Colonic mucosa (tissue), 4 donors: Measurements from ENCODE around the gene GTPBP6. TPM values are rescaled to one million over a fixed set of nuclear protein-coding genes. Genes with fewer than 3 reads are reported as not detected.
"Not testable (repeated sequence)": the region's sequence is repeated elsewhere in the genome, so short reads cannot be mapped to it uniquely, and the experiment has no call there.

Source experiments
- DNase-seq: peaks from one replicate; pipeline ENCODE4 v3.0.0-alpha.2; 2020
- H3K27ac ChIP-seq: fragments of 200-600 bp; one replicate; pipeline ENCODE4 v1.8.0; 2021
- H3K27me3 ChIP-seq: fragments of 200-600 bp; one replicate; pipeline ENCODE4 v1.8.0; 2021
- H3K36me3 ChIP-seq: fragments of 200-600 bp; one replicate; pipeline ENCODE4 v1.8.0; 2021
- H3K4me1 ChIP-seq: fragments of 200-600 bp; one replicate; pipeline ENCODE4 v1.8.0; 2021; ENCODE audit warnings: mild to moderate bottlenecking
- H3K4me3 ChIP-seq: fragments of 200-600 bp; one replicate; pipeline ENCODE4 v1.8.0; 2021
- H3K9ac ChIP-seq, 2 donors: one replicate each; pipeline ENCODE4 v1.7.0; 2013; ENCODE audit warnings: control low read depth in 2 of 2, low read depth in 2 of 2, low read length in 2 of 2
- H3K9me3 ChIP-seq: fragments of 200-600 bp; one replicate; pipeline ENCODE4 v1.8.0; 2021
- CTCF ChIP-seq: fragments of 200-600 bp; IDR thresholded peaks from one replicate; pipeline ENCODE4 v1.8.0; 2022; ENCODE audit warnings: antibody characterized with exemption, mild to moderate bottlenecking
- intact Hi-C: fragments of 100-400 bp; cut with DNase I; formaldehyde crosslinking; loops from one replicate; pipeline ENCODE4 v1.14.1; 2022
- total RNA-seq, 2 donors: library from RNA; stranded (reverse); fragmentation: NEBNext Ultra II Directional in 1 of 2; extraction: Animal tissue kit (Norgen Biotek cat#: 25700) in 1 of 2; gene quantifications; one replicate each; pipeline ENCODE4 v1.2.1, GENCODE V29; 2021
- donor health status: healthy.
- donor health status: DM: no; HTN: no; CAD: no.
- donor health status: DM: no; HTN: no; CAD: no.

The GTPBP6 gene
- total RNA-seq, 2 donors from 2014 or later, result 44.4 to 81.1 TPM

- Histone ChIP-seq H3K4me3 (no peak overlapping the region), H3K36me3 (no peaks in the 10 kb centered on the region), H3K4me1 (no peaks in the 10 kb centered on the region), H3K9me3 (no peaks in the 10 kb centered on the region), H3K27ac (no peak overlapping the region), H3K9ac (no peak overlapping the region), H3K27me3 (peaks cover 17% of the 10 kb centered on the region)
- TF ChIP-seq CTCF, result no peak
- no peak for DNase-seq
- intact Hi-C loops, result no loop called here
These were observed 9.1 kb upstream of the GTPBP6 start for GRCh38 chrX:327660-328126.

DNA sequence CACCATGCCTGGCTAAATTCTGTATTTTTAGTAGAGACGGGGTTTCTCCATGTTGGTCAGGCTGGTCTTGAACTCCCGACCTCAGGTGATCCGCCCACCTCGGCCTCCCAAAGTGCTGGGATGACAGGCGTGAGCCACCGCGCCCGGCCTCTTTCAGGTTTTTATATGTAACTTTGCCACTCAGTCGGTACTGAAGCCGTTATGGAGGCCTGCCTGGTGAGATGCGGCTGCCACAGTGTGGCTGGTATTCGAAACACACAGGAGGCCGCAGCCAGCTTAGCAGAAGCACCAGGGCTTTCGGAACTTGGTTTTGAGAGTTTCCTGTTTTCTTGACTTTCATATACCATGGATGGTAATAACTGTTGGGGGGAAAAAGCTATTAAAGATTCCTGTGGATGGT lies 6.1 kb upstream of the GTPBP6 start:
- H3K36me3 ChIP-seq, H3K27ac ChIP-seq, H3K9me3 ChIP-seq, H3K27me3 ChIP-seq, H3K4me1 ChIP-seq, intact Hi-C loops, H3K4me3 ChIP-seq, H3K9ac ChIP-seq, DNase-seq: not testable (repeated sequence)

DNA sequence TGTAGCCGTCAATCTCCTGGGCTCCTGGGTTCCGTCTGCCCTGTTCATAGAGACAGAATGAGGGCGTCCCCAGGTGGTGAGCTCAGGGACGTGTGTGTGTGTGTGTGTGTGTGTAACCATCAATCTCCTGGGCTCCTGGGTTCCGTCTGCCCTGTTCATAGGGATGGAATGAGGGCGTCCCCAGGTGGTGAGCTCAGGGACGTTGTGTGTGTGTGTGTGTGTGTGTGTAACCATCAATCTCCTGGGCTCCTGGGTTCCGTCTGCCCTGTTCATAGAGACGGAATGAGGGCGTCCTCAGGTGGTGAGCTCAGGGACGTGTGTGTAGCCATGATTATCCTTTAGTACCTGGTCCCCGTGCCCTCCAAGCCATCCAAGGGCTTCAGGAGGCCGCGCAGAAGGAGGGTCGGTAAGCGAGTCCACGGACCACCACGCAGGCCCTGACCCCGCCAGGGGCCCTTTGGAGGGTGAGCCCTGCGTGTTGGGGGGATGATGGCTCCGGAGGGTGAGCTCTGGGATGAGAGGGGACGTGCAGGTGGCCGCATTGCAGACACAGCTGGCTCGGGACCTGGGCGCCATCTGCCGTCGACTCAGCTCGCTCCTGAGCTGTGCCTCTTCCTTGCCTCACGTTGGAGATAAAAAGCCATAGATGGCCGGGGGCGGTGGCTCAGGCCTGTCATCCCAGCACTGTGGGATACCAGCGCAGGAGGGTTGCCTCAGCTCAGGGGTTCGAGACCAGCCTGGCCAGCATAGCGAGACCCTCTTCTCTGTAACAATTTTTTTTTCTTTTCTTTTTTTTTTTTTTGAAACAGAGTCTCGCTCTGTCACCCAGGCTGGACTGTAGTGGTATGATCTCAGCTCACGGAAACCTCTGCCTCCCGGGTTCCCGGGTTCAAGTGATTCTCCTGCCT lies 5.4 kb upstream of the GTPBP6 start:
- no peak for TF ChIP-seq CTCF
- intact Hi-C loops, result no loop called here
- Histone ChIP-seq H3K9me3 (no peaks in the 10 kb centered on the region), H3K27ac (no peak overlapping the region), H3K9ac (peak overlapping the region in 1 of 2 donors; percentile 43), H3K27me3 (no peaks in the 10 kb centered on the region), H3K36me3 (no peaks in the 10 kb centered on the region), H3K4me3 (no peak overlapping the region), H3K4me1 (peaks cover 8% of the 10 kb centered on the region)
- DNase-seq, result no peak

DNA sequence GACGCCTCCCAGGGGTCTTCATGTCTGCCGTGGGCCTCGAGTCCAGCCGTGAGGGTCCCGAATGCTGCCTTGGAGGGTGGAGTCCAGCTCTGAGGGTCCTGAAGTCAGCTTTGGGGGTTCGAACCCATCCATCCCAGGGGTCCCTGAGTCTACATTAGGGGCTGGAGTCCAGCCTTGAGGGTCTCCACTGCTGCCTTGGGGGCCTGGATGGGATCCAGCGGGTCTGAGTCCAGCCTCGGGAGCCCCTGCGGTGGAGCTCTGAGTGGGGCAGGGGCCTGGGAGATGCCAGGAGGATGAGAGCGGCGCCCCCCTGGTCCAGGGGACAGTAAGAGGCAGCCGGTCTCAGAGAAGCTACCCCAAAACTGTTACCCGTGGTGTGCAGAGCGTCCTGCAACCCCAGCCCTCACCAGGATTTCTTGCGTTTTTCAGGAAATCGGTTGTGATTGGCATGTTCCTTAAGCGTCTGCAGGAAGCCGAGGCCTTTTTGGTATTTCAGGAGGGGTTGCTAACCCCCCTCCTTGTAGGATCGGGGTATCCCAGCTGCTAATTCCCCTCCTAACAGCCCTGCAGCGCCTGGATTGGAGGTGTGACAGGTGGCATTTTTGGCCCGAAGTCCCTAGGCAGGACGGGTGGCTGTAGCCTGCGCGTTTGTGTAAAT lies 1.7 kb upstream of the GTPBP6 start:
- Histone ChIP-seq H3K36me3 (no peaks in the 10 kb centered on the region), H3K4me3 (peak overlapping the region; percentile 95), H3K27ac (no peak overlapping the region), H3K4me1 (peaks cover 8% of the 10 kb centered on the region), H3K9me3 (no peaks in the 10 kb centered on the region), H3K27me3 (no peaks in the 10 kb centered on the region), H3K9ac (peak overlapping the region; percentile 87 to 99)
- DNase-seq, result peak; percentile 45
- intact Hi-C loops, result no loop called here
- no peak for TF ChIP-seq CTCF

DNA sequence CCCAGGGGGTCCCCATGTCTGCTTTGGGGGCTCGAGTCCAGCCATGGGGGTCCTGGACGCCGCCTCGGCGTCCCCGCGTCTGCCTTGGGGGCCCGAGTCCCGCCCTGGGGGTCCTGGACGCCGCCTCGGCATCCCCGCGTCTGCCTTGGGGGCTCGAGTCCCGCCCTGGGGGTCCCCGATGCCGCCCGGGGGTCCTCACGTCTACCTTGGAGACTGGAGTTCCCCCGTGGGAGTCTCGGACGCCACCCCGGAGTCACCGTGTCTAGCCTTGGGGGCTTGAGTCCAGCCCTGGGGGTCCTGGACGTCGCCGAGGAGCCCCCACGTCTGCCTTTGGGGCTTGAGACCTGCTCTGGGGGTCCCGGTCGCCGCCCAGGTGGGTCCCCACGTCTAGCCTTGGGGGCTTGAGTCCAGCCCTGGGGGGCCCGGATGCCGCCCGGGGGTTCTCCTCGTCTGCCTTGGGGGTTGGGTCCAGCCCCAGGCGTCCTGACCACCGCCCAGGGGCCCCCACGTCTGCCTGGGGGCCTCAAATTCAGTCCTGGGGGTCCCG lies 1.1 kb upstream of the GTPBP6 start:
- intact Hi-C loops, result no loop called here
- TF ChIP-seq CTCF, result no peak
- Histone ChIP-seq H3K27ac (peak overlapping the region; percentile 45), H3K27me3 (no peaks in the 10 kb centered on the region), H3K9me3 (no peaks in the 10 kb centered on the region), H3K4me3 (peak overlapping the region; percentile 95), H3K4me1 (peaks cover 8% of the 10 kb centered on the region), H3K36me3 (peaks cover 5% of the 10 kb centered on the region), H3K9ac (peak overlapping the region; percentile 87 to 99)
- no peak for DNase-seq
